Neural cell (in vitro differentiated cells): Measurements from ENCODE around the gene FAM168B.

Experiments used
- CTCF ChIP-seq: fragments of 450-650 bp; IDR thresholded peaks from 2 replicates; pipeline ENCODE4 v1.5.1; 2014; ENCODE audit warnings: antibody characterized with exemption, mild to moderate bottlenecking, moderate library complexity; ENCODE audit not compliant: poor library complexity, severe bottlenecking
- EZH2 ChIP-seq: fragments of 200-600, 300-800 bp; shearing (Covaris generic), sonication (generic); IDR thresholded peaks from 2 replicates; pipeline ENCODE4 v1.6.1; 2014; ENCODE audit warnings: antibody characterized with exemption, low read length, borderline replicate concordance, mild to moderate bottlenecking; ENCODE audit not compliant: insufficient read depth, poor library complexity, severe bottlenecking
- MXI1 ChIP-seq: fragments of 450-650 bp; conservative IDR thresholded peaks from 2 replicates; pipeline ENCODE4 v1.6.1; 2014; ENCODE audit warnings: antibody characterized with exemption, mild to moderate bottlenecking; ENCODE audit not compliant: poor library complexity, severe bottlenecking
- POLR2AphosphoS5 ChIP-seq: IDR thresholded peaks from 2 replicates; pipeline ENCODE4 v1.6.1; 2012
- RAD21 ChIP-seq: fragments of 450-650 bp; conservative IDR thresholded peaks from 2 replicates; pipeline ENCODE4 v1.6.1; 2014; ENCODE audit warnings: antibody characterized with exemption, mild to moderate bottlenecking, moderate library complexity

- TF ChIP-seq CTCF, result no peak
- no peak for TF ChIP-seq EZH2
- TF ChIP-seq POLR2AphosphoS5, result no peak
- TF ChIP-seq RAD21, result peak; percentile 15
- no peak for TF ChIP-seq MXI1
These were observed 58.9 kb downstream of the FAM168B start for GRCh38 chr2:131034122-131035051.
